GM12878 (cell line): ENCODE data around the gene HCLS1. TPM values are rescaled to one million over a fixed set of nuclear protein-coding genes. Genes with fewer than 3 reads are reported as not detected.

ENCODE experiments used
- ATAC-seq: fragments of 200-7000 bp; cut with Tn5 transposase; 3 replicates; pipeline ENCODE4 v1.9.1; 2020; ENCODE audit warnings: mild to moderate bottlenecking, moderate library complexity
- BruUV-seq: library from RNA; stranded (reverse); fragments of 400-500 nt; replicated peaks from 2 replicates; lab custom pipeline; 2021; lab: Mats Ljungman, UMichigan
- CTCF ChIA-PET: fragments of 300-600 bp; sonication (Branson Sonifier 250); formaldehyde crosslinking; extraction: SDS; loops from one replicate; lab custom pipeline; 2021; ENCODE audit warnings: inconsistent platforms; lab: Yijun Ruan, JAX
- POLR2A ChIA-PET: fragments of 350-600 bp; formaldehyde crosslinking; extraction: SDS; loops from one replicate; lab custom pipeline; 2021; ENCODE audit warnings: inconsistent platforms; lab: Charles Lee
- RAD21 ChIA-PET: fragments of 300-600 bp; sonication (Branson Sonifier 250); formaldehyde crosslinking; loops from one replicate; lab custom pipeline; 2023; ENCODE audit warnings: antibody characterized with exemption; ENCODE audit not compliant: unreplicated experiment; lab: Charles Lee
- SMC1A ChIA-PET: fragments of 300-600 bp; sonication (Branson Sonifier 250); formaldehyde crosslinking; loops from one replicate; lab custom pipeline; 2023; ENCODE audit not compliant: unreplicated experiment, uncharacterized antibody; lab: Charles Lee
- DNase-seq: peaks from one replicate; pipeline ENCODE4 v3.0.0-alpha.2; 2011; ENCODE audit warnings: low read depth, low spot score
- FAIRE-seq: peaks from 3 replicates; lab custom pipeline; 2011; peaks lifted over from hg19 to GRCh38; lab: Jason Lieb, UNC
- H2AFZ ChIP-seq: 2 replicates; pipeline ENCODE4 v1.6.0; 2011; ENCODE audit warnings: low read depth, low read length, control low read depth; ENCODE audit not compliant: control insufficient read depth
- H3K27ac ChIP-seq: 2 replicates; pipeline ENCODE4 v1.5.1; 2011; ENCODE audit warnings: control low read depth; ENCODE audit not compliant: control insufficient read depth, insufficient read depth
- H3K27me3 ChIP-seq, 2 experiments: replicated peaks in 1 of 2; 2 replicates each; pipeline versions ENCODE4 v1.6.0 to v1.6.1; 2011; ENCODE audit warnings: low read length in 1 of 2; ENCODE audit not compliant: control insufficient read depth in 2 of 2, insufficient read depth in 2 of 2
- H3K36me3 ChIP-seq, 2 experiments: 2 replicates each; pipeline ENCODE4 v1.5.1; 2011; ENCODE audit warnings: low read length in 1 of 2; ENCODE audit not compliant: control insufficient read depth in 2 of 2, insufficient read depth in 2 of 2
- H3K4me1 ChIP-seq: 2 replicates; pipeline ENCODE4 v1.6.1; 2011; ENCODE audit warnings: mild to moderate bottlenecking, low read length, moderate library complexity, mixed read lengths; ENCODE audit not compliant: control insufficient read depth, insufficient read depth
- H3K4me2 ChIP-seq: 2 replicates; pipeline ENCODE4 v1.6.0; 2011; ENCODE audit warnings: control low read depth; ENCODE audit not compliant: control insufficient read depth, insufficient read depth
- H3K4me3 ChIP-seq: fragments of 200-600 bp; sonication (generic); 2 replicates; pipeline ENCODE4 v1.5.1; 2016
- H3K79me2 ChIP-seq: 2 replicates; pipeline ENCODE4 v1.6.0; 2011; ENCODE audit warnings: low read length; ENCODE audit not compliant: control insufficient read depth, insufficient read depth
- H3K9ac ChIP-seq: 2 replicates; pipeline ENCODE4 v1.8.0; 2011; ENCODE audit warnings: low read length, control low read depth, mixed read lengths; ENCODE audit not compliant: control insufficient read depth, insufficient read depth
- H3K9me3 ChIP-seq: replicated peaks from 3 replicates; pipeline ENCODE4 v1.5.1; 2011; ENCODE audit warnings: mild to moderate bottlenecking, low read length; ENCODE audit not compliant: control insufficient read depth, insufficient read depth
- H4K20me1 ChIP-seq: 2 replicates; pipeline ENCODE4 v1.6.0; 2011; ENCODE audit not compliant: control insufficient read depth, insufficient read depth
- BRCA1 ChIP-seq: IDR thresholded peaks from 2 replicates; pipeline ENCODE4 v1.6.1; 2011; ENCODE audit warnings: low read depth, low read length, improper control_type of control experiment
- CBFB ChIP-seq: IDR thresholded peaks from 2 replicates; pipeline ENCODE4 v1.6.1; 2016; ENCODE audit warnings: antibody characterized with exemption, low read depth
- JUNB ChIP-seq: IDR thresholded peaks from 2 replicates; pipeline ENCODE4 v1.6.1; 2016; ENCODE audit warnings: antibody characterized with exemption, mild to moderate bottlenecking
- RCOR1 ChIP-seq: conservative IDR thresholded peaks from 2 replicates; pipeline ENCODE4 v1.6.1; 2012; ENCODE audit warnings: low read depth, low read length, improper control_type of control experiment
- TAF1 ChIP-seq: IDR thresholded peaks from 2 replicates; pipeline ENCODE4 v1.6.1; 2011; ENCODE audit warnings: mild to moderate bottlenecking, low read depth, low read length, borderline replicate concordance
- WGBS: methylation state at CpG from one replicate; pipeline ENCODE4 v1.1.6; 2016; ENCODE audit warnings: low lambda C conversion rate; ENCODE audit not compliant: insufficient replicate concordance, insufficient coverage; ENCODE audit errors: missing lambda C conversion rate; 5-methylcytosine and 5-hydroxymethylcytosine counted together
- in situ Hi-C: fragments of 300-500 bp; cut with MboI; formaldehyde crosslinking; loops from 9 replicates; pipeline ENCODE4 v1.14.3; 2018; ENCODE audit warnings: mixed read lengths
- intact Hi-C: fragments of 100-400 bp; cut with micrococcal nuclease; formaldehyde crosslinking; loops from one replicate; pipeline ENCODE4 v1.14.2; 2022; ENCODE audit not compliant: unreplicated experiment
- polyA plus RNA-seq, 11 experiments: library from polyadenylated mRNA; depleted of rRNA in 4 of 11; unstranded in 6 of 11; stranded (reverse) in 5 of 11; fragments of >200 nt; fragmentation: Nextera tagmentation in 4 of 11; fragmentation: Illumina TruSeq in 1 of 11; extraction: Ambion mirVana in 4 of 11; extraction: Trizol in 1 of 11; gene quantifications; 1 replicate in 1 of 11; 2 replicates in 10 of 11; pipeline versions ENCODE4 v1.2.1 to v1.2.3, GENCODE V29; 2011 to 2016; ENCODE audit warnings: inconsistent platforms in 2 of 11, missing spikeins in 2 of 11, low read depth in 1 of 11
- total RNA-seq, 4 experiments: library from RNA; depleted of rRNA in 3 of 4; stranded (reverse); fragments of >200 nt in 3 of 4; fragmentation: Illumina TruSeq in 1 of 4; extraction: Trizol in 1 of 4; gene quantifications; 2 replicates each; pipeline versions ENCODE4 v1.2.1 to v1.2.3, GENCODE V29; 2013 to 2021
- TF ChIP-seq, protein P1 (sequence below): fragments of 450-650 bp; IDR thresholded peaks from 2 replicates; pipeline ENCODE4 v1.6.1; 2017; ENCODE audit warnings: mild to moderate bottlenecking, moderate library complexity
- TF ChIP-seq, protein P2 (sequence below): fragments of 450-650 bp; IDR thresholded peaks from 2 replicates; pipeline ENCODE4 v1.6.1; 2016; ENCODE audit warnings: mild to moderate bottlenecking, moderate library complexity, borderline replicate concordance

Gene HCLS1
- total and polyA plus RNA-seq, 10 of the 15 experiments (the other 5 are each of a cell fraction or from before 2014, with no cell fraction given): 51.6 to 344 (median 231) TPM

DNA sequence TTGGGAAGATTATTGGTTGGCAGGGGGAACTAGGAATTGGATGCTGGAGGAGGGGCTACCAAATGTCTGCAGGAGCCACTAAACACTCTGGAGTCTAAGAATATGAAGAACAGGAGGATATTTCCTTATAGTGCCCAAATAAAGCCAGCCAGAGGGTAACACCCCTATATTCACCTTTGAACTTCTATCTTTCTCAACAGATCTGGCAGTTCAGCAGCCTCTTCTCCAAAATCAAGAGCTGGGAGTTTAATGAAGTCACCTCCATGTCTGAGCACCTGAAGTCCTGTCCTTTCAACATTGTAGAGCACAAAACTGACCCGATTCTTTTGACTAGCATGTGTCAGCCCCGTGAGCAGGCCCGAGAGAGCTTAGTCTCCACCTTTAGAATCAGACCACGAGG, 34.2 kb downstream of the HCLS1 start:
- intact Hi-C loops: no loop called here
- Histone ChIP-seq H3K27ac (no peak overlapping the region), H3K4me2 (no peak overlapping the region), H3K79me2 (no peaks in the 10 kb centered on the region), H3K4me1 (no peaks in the 10 kb centered on the region; the same call in 1 of the 2 replicates), H3K9me3 (no peaks in the 10 kb centered on the region), H3K9ac (no peak overlapping the region), H3K27me3 (no peaks in the 10 kb centered on the region), H3K36me3 (peaks cover 0 to 10% of the 10 kb centered on the region in 2 experiments; a peak in 2 of 4 replicates), H4K20me1 (no peaks in the 10 kb centered on the region), H2AFZ (no peak overlapping the region), H3K4me3 (no peak overlapping the region)
- in situ Hi-C loops: no loop called here
- ChIA-PET POLR2A (no interaction called here), RAD21 (no interaction called here), SMC1A (no interaction called here), CTCF (no interaction called here)
- FAIRE-seq (no peak), DNase-seq (no peak), ATAC-seq (no peak)
- BruUV-seq: no TSS peak
- WGBS: 97% methylated on average over 4 of the region's 4 CpGs
- TF ChIP-seq BRCA1 (no peak), CBFB (no peak), TAF1 (no peak), JUNB (no peak), RCOR1 (no peak)
- TF ChIP-seq, protein P1, sequence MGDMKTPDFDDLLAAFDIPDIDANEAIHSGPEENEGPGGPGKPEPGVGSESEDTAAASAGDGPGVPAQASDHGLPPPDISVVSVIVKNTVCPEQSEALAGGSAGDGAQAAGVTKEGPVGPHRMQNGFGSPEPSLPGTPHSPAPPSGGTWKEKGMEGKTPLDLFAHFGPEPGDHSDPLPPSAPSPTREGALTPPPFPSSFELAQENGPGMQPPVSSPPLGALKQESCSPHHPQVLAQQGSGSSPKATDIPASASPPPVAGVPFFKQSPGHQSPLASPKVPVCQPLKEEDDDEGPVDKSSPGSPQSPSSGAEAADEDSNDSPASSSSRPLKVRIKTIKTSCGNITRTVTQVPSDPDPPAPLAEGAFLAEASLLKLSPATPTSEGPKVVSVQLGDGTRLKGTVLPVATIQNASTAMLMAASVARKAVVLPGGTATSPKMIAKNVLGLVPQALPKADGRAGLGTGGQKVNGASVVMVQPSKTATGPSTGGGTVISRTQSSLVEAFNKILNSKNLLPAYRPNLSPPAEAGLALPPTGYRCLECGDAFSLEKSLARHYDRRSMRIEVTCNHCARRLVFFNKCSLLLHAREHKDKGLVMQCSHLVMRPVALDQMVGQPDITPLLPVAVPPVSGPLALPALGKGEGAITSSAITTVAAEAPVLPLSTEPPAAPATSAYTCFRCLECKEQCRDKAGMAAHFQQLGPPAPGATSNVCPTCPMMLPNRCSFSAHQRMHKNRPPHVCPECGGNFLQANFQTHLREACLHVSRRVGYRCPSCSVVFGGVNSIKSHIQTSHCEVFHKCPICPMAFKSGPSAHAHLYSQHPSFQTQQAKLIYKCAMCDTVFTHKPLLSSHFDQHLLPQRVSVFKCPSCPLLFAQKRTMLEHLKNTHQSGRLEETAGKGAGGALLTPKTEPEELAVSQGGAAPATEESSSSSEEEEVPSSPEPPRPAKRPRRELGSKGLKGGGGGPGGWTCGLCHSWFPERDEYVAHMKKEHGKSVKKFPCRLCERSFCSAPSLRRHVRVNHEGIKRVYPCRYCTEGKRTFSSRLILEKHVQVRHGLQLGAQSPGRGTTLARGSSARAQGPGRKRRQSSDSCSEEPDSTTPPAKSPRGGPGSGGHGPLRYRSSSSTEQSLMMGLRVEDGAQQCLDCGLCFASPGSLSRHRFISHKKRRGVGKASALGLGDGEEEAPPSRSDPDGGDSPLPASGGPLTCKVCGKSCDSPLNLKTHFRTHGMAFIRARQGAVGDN: no peak
- TF ChIP-seq, protein P2, sequence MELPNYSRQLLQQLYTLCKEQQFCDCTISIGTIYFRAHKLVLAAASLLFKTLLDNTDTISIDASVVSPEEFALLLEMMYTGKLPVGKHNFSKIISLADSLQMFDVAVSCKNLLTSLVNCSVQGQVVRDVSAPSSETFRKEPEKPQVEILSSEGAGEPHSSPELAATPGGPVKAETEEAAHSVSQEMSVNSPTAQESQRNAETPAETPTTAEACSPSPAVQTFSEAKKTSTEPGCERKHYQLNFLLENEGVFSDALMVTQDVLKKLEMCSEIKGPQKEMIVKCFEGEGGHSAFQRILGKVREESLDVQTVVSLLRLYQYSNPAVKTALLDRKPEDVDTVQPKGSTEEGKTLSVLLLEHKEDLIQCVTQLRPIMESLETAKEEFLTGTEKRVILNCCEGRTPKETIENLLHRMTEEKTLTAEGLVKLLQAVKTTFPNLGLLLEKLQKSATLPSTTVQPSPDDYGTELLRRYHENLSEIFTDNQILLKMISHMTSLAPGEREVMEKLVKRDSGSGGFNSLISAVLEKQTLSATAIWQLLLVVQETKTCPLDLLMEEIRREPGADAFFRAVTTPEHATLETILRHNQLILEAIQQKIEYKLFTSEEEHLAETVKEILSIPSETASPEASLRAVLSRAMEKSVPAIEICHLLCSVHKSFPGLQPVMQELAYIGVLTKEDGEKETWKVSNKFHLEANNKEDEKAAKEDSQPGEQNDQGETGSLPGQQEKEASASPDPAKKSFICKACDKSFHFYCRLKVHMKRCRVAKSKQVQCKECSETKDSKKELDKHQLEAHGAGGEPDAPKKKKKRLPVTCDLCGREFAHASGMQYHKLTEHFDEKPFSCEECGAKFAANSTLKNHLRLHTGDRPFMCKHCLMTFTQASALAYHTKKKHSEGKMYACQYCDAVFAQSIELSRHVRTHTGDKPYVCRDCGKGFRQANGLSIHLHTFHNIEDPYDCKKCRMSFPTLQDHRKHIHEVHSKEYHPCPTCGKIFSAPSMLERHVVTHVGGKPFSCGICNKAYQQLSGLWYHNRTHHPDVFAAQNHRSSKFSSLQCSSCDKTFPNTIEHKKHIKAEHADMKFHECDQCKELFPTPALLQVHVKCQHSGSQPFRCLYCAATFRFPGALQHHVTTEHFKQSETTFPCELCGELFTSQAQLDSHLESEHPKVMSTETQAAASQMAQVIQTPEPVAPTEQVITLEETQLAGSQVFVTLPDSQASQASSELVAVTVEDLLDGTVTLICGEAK: no peak
